Pancreas (tissue), 10 donors: ENCODE results near the gene OPALIN. TPM values are rescaled to one million over a fixed set of nuclear protein-coding genes. Genes with fewer than 3 reads are reported as not detected.

Experiments
- ATAC-seq, 4 donors: fragments of 200-7000 bp; cut with Tn5 transposase; one replicate each; pipeline versions ENCODE4 v1.8.0 to v1.9.1; 2020; ENCODE audit warnings: mild to moderate bottlenecking in 4 of 4, moderate library complexity in 4 of 4
- DNase-seq, 6 donors: peaks; one replicate each; pipeline ENCODE4 v3.0.0-alpha.2; 2020
- FAIRE-seq: peaks from 2 replicates; lab custom pipeline; 2012; peaks lifted over from hg19 to GRCh38; lab: Jason Lieb, UNC
- H3K27ac ChIP-seq, 4 donors: fragments of 200-600 bp; sonication (generic); 1 replicate in 3 of 4; 2 replicates in 1 of 4; pipeline versions ENCODE4 v1.5.0 to v1.8.0; 2020
- H3K27me3 ChIP-seq, 4 donors: fragments of 200-600 bp; one replicate each; pipeline ENCODE4 v1.8.0; 2021
- H3K36me3 ChIP-seq, 3 donors: fragments of 200-600 bp; sonication (generic) in 1 of 3; one replicate each; pipeline versions ENCODE4 v1.5.0 to v1.8.0; 2020 to 2021
- H3K4me1 ChIP-seq, 3 donors: fragments of 200-600 bp; one replicate each; pipeline ENCODE4 v1.8.0; 2021
- H3K4me3 ChIP-seq, 4 donors: fragments of 200-600 bp; sonication (generic) in 2 of 4; one replicate each; pipeline versions ENCODE4 v1.5.0 to v1.8.0; 2020 to 2021
- H3K9me3 ChIP-seq, 4 donors: fragments of 200-600 bp; one replicate each; pipeline ENCODE4 v1.8.0; 2021
- CTCF ChIP-seq, 4 donors: fragments of 200-600 bp; sonication (generic) in 3 of 4; IDR thresholded peaks; one replicate each; pipeline versions ENCODE4 v1.5.0 to v1.8.0; 2021; ENCODE audit warnings: antibody characterized with exemption in 4 of 4
- WGBS, 2 donors: extraction: QIAGEN DNeasy Blood & Tissue Kit; methylation state at CpG; one replicate each; pipeline ENCODE4 v1.1.7; 2013; 5-methylcytosine and 5-hydroxymethylcytosine counted together
- intact Hi-C, 3 donors: fragments of 100-400 bp; cut with DNase I; formaldehyde crosslinking; loops; one replicate each; pipeline versions ENCODE4 v1.11.1 to v1.14.2; 2022
- polyA plus RNA-seq, 2 donors: library from polyadenylated mRNA; stranded (reverse); fragments of 200-250 nt; gene quantifications; one replicate each; pipeline ENCODE4 v1.2.3, GENCODE V29; 2013
- total RNA-seq, 6 donors: library from RNA; stranded (reverse); fragmentation: NEBNext Ultra II Directional in 4 of 6; extraction: Animal tissue kit (Norgen Biotek cat#: 25700) in 4 of 6; gene quantifications; one replicate each; pipeline versions ENCODE4 v1.2.1 to v1.2.4, GENCODE V29; 2021 to 2023
- donor health status: healthy with polysubstance abuse.
- donor health status: DM: no; HTN: no; CAD: no; lungs with moderate emphysema.
- donor health status: DM: no; HTN: no; CAD: no.
- donor health status: control.
- donor health status: control.
- donor health status: Bipolar disorder and iron deficiency.
- donor health status: DM: yes; HTN: yes; CAD: no.
- donor health status: DM: no; HTN: no; CAD: no.
- donor health status: DM: no; HTN: no; CAD: no.
- donor health status: DM: yes; HTN: yes; CAD: no.

The OPALIN gene
- total and polyA plus RNA-seq, 8 donors, result not detected

- no peak overlapping the region for H3K4me3 ChIP-seq
- no peak overlapping the region for H3K27ac ChIP-seq
- H3K36me3 ChIP-seq, result no peaks in the 10 kb centered on the region
- TF ChIP-seq CTCF (IDR thresholded peaks at IDR 0.05), result no peak
- FAIRE-seq (no peak), ATAC-seq (no peak), DNase-seq (no peak)
- H3K27me3 ChIP-seq, result no peaks in the 10 kb centered on the region
- WGBS, 2 donors, result 94 to 100% methylated on average over 4 of the region's 4 CpGs
- H3K9me3 ChIP-seq, result no peaks in the 10 kb centered on the region
- peaks cover 0 to 7% (median 0%) of the 10 kb centered on the region in 3 donors for H3K4me1 ChIP-seq
- intact Hi-C loops, result no loop called here
Observed at GRCh38 chr10:96344178-96344577, 14.6 kb downstream of the OPALIN start.

- Histone ChIP-seq H3K4me1 (peaks cover 0 to 7% (median 0%) of the 10 kb centered on the region in 3 donors), H3K4me3 (no peak overlapping the region), H3K27me3 (no peaks in the 10 kb centered on the region), H3K9me3 (no peaks in the 10 kb centered on the region), H3K36me3 (no peaks in the 10 kb centered on the region), H3K27ac (no peak overlapping the region)
- DNase-seq (no peak), ATAC-seq (no peak), FAIRE-seq (no peak)
- no peak for TF ChIP-seq CTCF (IDR thresholded peaks at IDR 0.05)
- intact Hi-C loops, result no loop called here
- WGBS, 2 donors, result 58 to 66% methylated on average over 4 of the region's 4 CpGs
Observed at GRCh38 chr10:96342402-96342801, 16.4 kb downstream of the OPALIN start.

GRCh38 chr10:96341219-96342182 is 17.3 kb downstream of the OPALIN start:
- 59 to 63% methylated on average over 5 of the region's 5 CpGs for WGBS, 2 donors
- no peak overlapping the region for H3K4me3 ChIP-seq
- TF ChIP-seq CTCF (IDR thresholded peaks at IDR 0.05), result no peak
- FAIRE-seq (no peak), DNase-seq (no peak), ATAC-seq (no peak)
- no peaks in the 10 kb centered on the region for H3K36me3 ChIP-seq
- H3K4me1 ChIP-seq, result peaks cover 0 to 7% (median 0%) of the 10 kb centered on the region in 3 donors
- no peaks in the 10 kb centered on the region for H3K27me3 ChIP-seq
- intact Hi-C loops, result no loop called here
- H3K9me3 ChIP-seq, result no peaks in the 10 kb centered on the region
- H3K27ac ChIP-seq, result no peak overlapping the region

GRCh38 chr10:96339956-96340904 is 18.6 kb downstream of the OPALIN start:
- FAIRE-seq (peak; percentile 54), ATAC-seq (peak; percentile 93 to 96 (median 96)), DNase-seq (peak; percentile 75 to 81 (median 77))
- intact Hi-C loops, result no loop called here
- H3K36me3 ChIP-seq, result no peaks in the 10 kb centered on the region
- H3K4me1 ChIP-seq, result peaks cover 0 to 7% (median 0%) of the 10 kb centered on the region in 3 donors
- no peaks in the 10 kb centered on the region for H3K27me3 ChIP-seq
- H3K4me3 ChIP-seq, result no peak overlapping the region
- peak; percentile 25 to 74 (median 57) for TF ChIP-seq CTCF (IDR thresholded peaks at IDR 0.05)
- H3K9me3 ChIP-seq, result no peaks in the 10 kb centered on the region
- H3K27ac ChIP-seq, result peak overlapping the region in 1 of 4 donors; percentile 25
- WGBS, 2 donors, result 12 to 17% methylated on average over 7 of the region's 7 CpGs
